BJ (cell line): Measurements from ENCODE around the gene PACRG. TPM values are rescaled to one million over a fixed set of nuclear protein-coding genes. Genes with fewer than 3 reads are reported as not detected.

Experiments
- CTCF ChIA-PET: fragments of 350-600 bp; formaldehyde crosslinking; extraction: SDS; loops from one replicate; lab custom pipeline; 2021; ENCODE audit warnings: antibody characterized with exemption, inconsistent platforms; lab: Yijun Ruan, JAX
- POLR2A ChIA-PET: fragments of 300-600 bp; sonication (Branson Sonifier 250); formaldehyde crosslinking; extraction: SDS; loops from one replicate; lab custom pipeline; 2021; ENCODE audit warnings: antibody characterized with exemption; lab: Charles Lee
- DNase-seq: peaks from one replicate; pipeline ENCODE4 v3.0.0-alpha.2; 2011; ENCODE audit warnings: low read depth
- H3K27me3 ChIP-seq: 2 replicates; pipeline ENCODE4 v1.6.0; 2011; ENCODE audit warnings: low read length; ENCODE audit not compliant: control insufficient read depth, insufficient read depth
- H3K36me3 ChIP-seq: 2 replicates; pipeline ENCODE4 v1.5.1; 2011; ENCODE audit warnings: low read length; ENCODE audit not compliant: control insufficient read depth, insufficient read depth
- H3K4me3 ChIP-seq: 2 replicates; pipeline ENCODE4 v1.5.1; 2011; ENCODE audit warnings: low read depth, mild to moderate bottlenecking, control low read depth, low read length
- CTCF ChIP-seq: IDR thresholded peaks from 2 replicates; pipeline ENCODE4 v1.5.1; 2011; ENCODE audit warnings: low read depth, mild to moderate bottlenecking, control low read depth, inconsistent platforms, low read length, moderate library complexity; ENCODE audit not compliant: insufficient read depth
- polyA plus RNA-seq: library from polyadenylated mRNA; depleted of rRNA; stranded (reverse); fragments of >200 nt; gene quantifications from 2 replicates; pipeline ENCODE4 v1.2.3, GENCODE V29; 2011

The PACRG gene
- polyA plus RNA-seq, 1 experiment, result 0.20 TPM

- no peak for TF ChIP-seq CTCF
These were observed 606.2 kb downstream of the PACRG start for GRCh38 chr6:163333701-163334663.

GRCh38 chr6:163335056-163335455, 607.3 kb downstream of the PACRG start:
- Histone ChIP-seq H3K36me3 (no peaks in the 10 kb centered on the region), H3K4me3 (no peak overlapping the region), H3K27me3 (no peaks in the 10 kb centered on the region)
- DNase-seq, result no peak
- ChIA-PET CTCF (interaction anchor here (1.1 kb wide), 1 partner anchor 10 kb away, joined by 3 read pairs; no protein-coding TSS in a partner anchor), POLR2A (no interaction called here)
- TF ChIP-seq CTCF, result no peak

More at GRCh38 chr6:163333701-163334663, 606.2 kb downstream of the PACRG start:
- ChIA-PET CTCF (interaction anchor here (1.1 kb wide), 1 partner anchor 9 kb away, joined by 3 read pairs; no protein-coding TSS in a partner anchor), POLR2A (no interaction called here)
- Histone ChIP-seq H3K4me3 (no peak overlapping the region), H3K27me3 (no peaks in the 10 kb centered on the region), H3K36me3 (no peaks in the 10 kb centered on the region)
- no peak for DNase-seq

GRCh38 chr6:163335671-163336545, 608.1 kb downstream of the PACRG start:
- ChIA-PET CTCF (no interaction called here), POLR2A (no interaction called here)
- no peak for TF ChIP-seq CTCF
- Histone ChIP-seq H3K36me3 (no peaks in the 10 kb centered on the region), H3K27me3 (no peaks in the 10 kb centered on the region), H3K4me3 (no peak overlapping the region)
- no peak for DNase-seq

- ChIA-PET CTCF (no interaction called here), POLR2A (no interaction called here)
- no peak for DNase-seq
- TF ChIP-seq CTCF, result no peak
- Histone ChIP-seq H3K4me3 (no peak overlapping the region), H3K27me3 (no peaks in the 10 kb centered on the region), H3K36me3 (no peaks in the 10 kb centered on the region)
These were observed 609.2 kb downstream of the PACRG start for GRCh38 chr6:163336961-163337360.

GRCh38 chr6:163337958-163338357, 610.2 kb downstream of the PACRG start:
- H3K4me3 ChIP-seq, result no peak overlapping the region
- ChIA-PET CTCF (no interaction called here), POLR2A (no interaction called here)
- H3K36me3 ChIP-seq, result no peaks in the 10 kb centered on the region
- DNase-seq, result no peak
- no peaks in the 10 kb centered on the region for H3K27me3 ChIP-seq
- TF ChIP-seq CTCF, result no peak
